Fibroblast of lung (primary cell): ENCODE measurements around the gene TSSC4. TPM values are rescaled to one million over a fixed set of nuclear protein-coding genes. Genes with fewer than 3 reads are reported as not detected.

Source experiments
- DNase-seq, 2 donors: peaks; one replicate each; pipeline versions ENCODE4 v3.0.0 to v3.0.0-alpha.2; 2010; ENCODE audit warnings: low read depth in 2 of 2
- H2AFZ ChIP-seq: 2 replicates; pipeline ENCODE4 v1.5.1; 2012; ENCODE audit warnings: low read length, control low read depth, inconsistent platforms
- H3K27ac ChIP-seq: 2 replicates; pipeline ENCODE4 v1.5.1; 2011; ENCODE audit warnings: low read length, control low read depth; ENCODE audit not compliant: insufficient read depth
- H3K27me3 ChIP-seq: 2 replicates; pipeline ENCODE4 v1.5.1; 2011; ENCODE audit warnings: mild to moderate bottlenecking, low read length; ENCODE audit not compliant: control insufficient read depth, insufficient read depth
- H3K36me3 ChIP-seq: 2 replicates; pipeline ENCODE4 v1.5.1; 2011; ENCODE audit warnings: low read length; ENCODE audit not compliant: control insufficient read depth, insufficient read depth
- H3K4me1 ChIP-seq: 2 replicates; pipeline ENCODE4 v1.5.1; 2011; ENCODE audit warnings: low read length; ENCODE audit not compliant: control insufficient read depth, insufficient read depth; ENCODE audit errors: extremely low read depth
- H3K4me2 ChIP-seq: 2 replicates; pipeline ENCODE4 v1.5.1; 2011; ENCODE audit warnings: low read length, control low read depth; ENCODE audit not compliant: insufficient read depth; ENCODE audit errors: extremely low read depth
- H3K4me3 ChIP-seq, 4 experiments: fragments of 200-600 bp in 1 of 4; sonication (generic) in 1 of 4; replicated peaks in 1 of 4; 2 replicates each; pipeline ENCODE4 v1.5.1; 2011 to 2016; ENCODE audit warnings: low read length in 4 of 4, low read depth in 3 of 4, mild to moderate bottlenecking in 3 of 4, control low read depth in 2 of 4, inconsistent platforms in 1 of 4, mixed read lengths in 1 of 4; ENCODE audit not compliant: insufficient read depth in 1 of 4; ENCODE audit errors: control extremely low read depth in 1 of 4
- H3K79me2 ChIP-seq: 2 replicates; pipeline ENCODE4 v1.5.1; 2012; ENCODE audit warnings: mild to moderate bottlenecking, low read length, inconsistent platforms; ENCODE audit not compliant: control insufficient read depth, insufficient read depth
- H3K9ac ChIP-seq: 2 replicates; pipeline ENCODE4 v1.5.1; 2011; ENCODE audit warnings: mild to moderate bottlenecking, low read length, control low read depth; ENCODE audit not compliant: insufficient read depth
- H3K9me3 ChIP-seq: 2 replicates; pipeline ENCODE4 v1.5.1; 2012; ENCODE audit warnings: low read depth, low read length; ENCODE audit not compliant: control insufficient read depth, insufficient read depth
- H4K20me1 ChIP-seq: 2 replicates; pipeline ENCODE4 v1.5.1; 2011; ENCODE audit warnings: low read length; ENCODE audit not compliant: control insufficient read depth, insufficient read depth; ENCODE audit errors: extremely low read depth
- CTCF ChIP-seq, 2 donors: IDR thresholded peaks in 1 of 2; conservative IDR thresholded peaks in 1 of 2; 1 replicate in 1 of 2; 2 replicates in 1 of 2; pipeline ENCODE4 v1.5.1; 2011 to 2012; ENCODE audit warnings: low read length in 2 of 2, control low read depth in 1 of 2, inconsistent platforms in 1 of 2, low read depth in 1 of 2, mild to moderate bottlenecking in 1 of 2
- EZH2 ChIP-seq: IDR thresholded peaks from 2 replicates; pipeline ENCODE4 v1.5.1; 2012; ENCODE audit warnings: low read length, control low read depth, mild to moderate bottlenecking; ENCODE audit errors: missing control alignments
- polyA plus RNA-seq, 2 donors: library from polyadenylated mRNA; depleted of rRNA in 1 of 2; stranded (reverse) in 1 of 2; unstranded in 1 of 2; fragments of >200 nt; gene quantifications; 2 replicates each; pipeline ENCODE4 v1.2.1, GENCODE V29; 2011 to 2012; ENCODE audit warnings: missing spikeins in 1 of 2
- total RNA-seq: library from RNA; depleted of rRNA; stranded (reverse); fragments of >200 nt; gene quantifications from 2 replicates; pipeline ENCODE4 v1.2.1, GENCODE V29; 2014

Gene TSSC4
- total and polyA plus RNA-seq, 2 donors (not counting 1 experiment from before 2014, with no cell fraction given): 8.8 to 48.7 TPM

- H4K20me1 ChIP-seq: no peaks in the 10 kb centered on the region
- H2AFZ ChIP-seq: no peak overlapping the region
- H3K4me1 ChIP-seq: no peaks in the 10 kb centered on the region
- no peaks in the 10 kb centered on the region for H3K79me2 ChIP-seq
- no peaks in the 10 kb centered on the region for H3K9me3 ChIP-seq
- no peaks in the 10 kb centered on the region for H3K36me3 ChIP-seq
- no peak overlapping the region for H3K27ac ChIP-seq
- no peak for DNase-seq
- H3K4me3 ChIP-seq: no peak overlapping the region
- no peak overlapping the region for H3K9ac ChIP-seq
- TF ChIP-seq EZH2 (no peak), CTCF (conservative IDR thresholded peaks at IDR 0.05 in 1 of 2, IDR thresholded peaks at IDR 0.05 in 1 of 2; ENCODE audit: low read depth in 1 of 2, low read length in 2 of 2) (no peak)
- peaks cover 4% of the 10 kb centered on the region for H3K27me3 ChIP-seq
- H3K4me2 ChIP-seq: no peak overlapping the region
Observed at GRCh38 chr11:2442589-2442988, 42.0 kb downstream of the TSSC4 start.

- H3K27me3 ChIP-seq: peaks cover 4% of the 10 kb centered on the region
- TF ChIP-seq EZH2 (peak; percentile 14), CTCF (conservative IDR thresholded peaks at IDR 0.05 in 1 of 2, IDR thresholded peaks at IDR 0.05 in 1 of 2; ENCODE audit: low read depth in 1 of 2, low read length in 2 of 2) (no peak)
Observed at GRCh38 chr11:2443406-2443805, 42.9 kb downstream of the TSSC4 start.

GRCh38 chr11:2443881-2444820 lies 43.6 kb downstream of the TSSC4 start, which contains the start of gene TRPM5:
TRPM5 (minus strand) TSS chr11:2444514; CDS start chr11:2423036, 21,478 bp downstream.
- H2AFZ ChIP-seq: no peak within 1 kb of the TSS
- H3K4me2 ChIP-seq: no peak within 1 kb of the TSS
- no peak within 1 kb of the TSS for H3K27ac ChIP-seq
- H3K4me3 ChIP-seq: no peak within 1 kb of the TSS
- H3K9me3 ChIP-seq: no peaks in the 10 kb centered on the region
- H4K20me1 ChIP-seq: no peaks in the 10 kb centered on the region
- no peak for DNase-seq
- TF ChIP-seq CTCF (conservative IDR thresholded peaks at IDR 0.05 in 1 of 2, IDR thresholded peaks at IDR 0.05 in 1 of 2; ENCODE audit: low read depth in 1 of 2, low read length in 2 of 2) (no peak), EZH2 (peak; percentile 12)
- H3K36me3 ChIP-seq: no peaks in the 10 kb centered on the region
- H3K27me3 ChIP-seq: peaks cover 4% of the 10 kb centered on the region
- H3K9ac ChIP-seq: no peak within 1 kb of the TSS
- no peaks in the 10 kb centered on the region for H3K79me2 ChIP-seq
- H3K4me1 ChIP-seq: no peaks in the 10 kb centered on the region

More at GRCh38 chr11:2443406-2443805, 42.9 kb downstream of the TSSC4 start:
- no peak overlapping the region for H3K4me3 ChIP-seq
- no peaks in the 10 kb centered on the region for H3K79me2 ChIP-seq
- H3K27ac ChIP-seq: no peak overlapping the region
- no peak for DNase-seq
- H4K20me1 ChIP-seq: no peaks in the 10 kb centered on the region
- H3K4me1 ChIP-seq: no peaks in the 10 kb centered on the region
- H3K9ac ChIP-seq: no peak overlapping the region
- H3K4me2 ChIP-seq: no peak overlapping the region
- H3K9me3 ChIP-seq: no peaks in the 10 kb centered on the region
- no peaks in the 10 kb centered on the region for H3K36me3 ChIP-seq
- no peak overlapping the region for H2AFZ ChIP-seq
